ENCODE measurements around the gene BAZ2A.

GRCh38 chr12:56565510-56566101, 64.5 kb downstream of the BAZ2A start:
- TF ChIP-seq YY1 (IDR thresholded peaks at IDR 0.05; ENCODE audit: extremely low read depth, insufficient replicate concordance, low read depth, low read length) (no peak), REST (IDR thresholded peaks at IDR 0.05; ENCODE audit: low read depth) (no peak), EZH2phosphoT487 (IDR thresholded peaks at IDR 0.05; ENCODE audit: borderline replicate concordance) (no peak), CEBPB (IDR thresholded peaks at IDR 0.05; ENCODE audit: low read depth) (no peak), CTCF (IDR thresholded peaks at IDR 0.05 in 2 of 3, conservative IDR thresholded peaks at IDR 0.05 in 1 of 3; ENCODE audit: borderline replicate concordance in 1 of 3, insufficient read depth in 1 of 3, low read depth in 2 of 3, low read length in 2 of 3) (no peak), POLR2AphosphoS5 (IDR thresholded peaks at IDR 0.05; ENCODE audit: low read depth, low read length) (no peak), MAX (IDR thresholded peaks at IDR 0.05) (no peak), ZBTB33 (IDR thresholded peaks at IDR 0.05; ENCODE audit: extremely low read depth, insufficient replicate concordance, low read length) (no peak), POLR2A (IDR thresholded peaks at IDR 0.05; ENCODE audit: borderline replicate concordance, extremely low read depth, insufficient read depth, insufficient read length) (no peak), EGR1 (IDR thresholded peaks at IDR 0.05; ENCODE audit: low read depth) (no peak), ZNF274 (IDR thresholded peaks at IDR 0.05; ENCODE audit: low read depth, low read length) (no peak), SRF (IDR thresholded peaks at IDR 0.05; ENCODE audit: low read depth) (no peak)
